HG03064 (cell line): ENCODE data around the gene RNF151.
"Not testable (repeated sequence)": the region's sequence is repeated elsewhere in the genome, so short reads cannot be mapped to it uniquely, and the experiment has no call there.

ENCODE experiments used
- ATAC-seq: cut with Tn5 transposase; IDR thresholded peaks from one replicate; pipeline ENCODE4 v1.9.1; 2021; ENCODE audit warnings: low read depth; ENCODE audit not compliant: unreplicated experiment

Gene RNF151

DNA sequence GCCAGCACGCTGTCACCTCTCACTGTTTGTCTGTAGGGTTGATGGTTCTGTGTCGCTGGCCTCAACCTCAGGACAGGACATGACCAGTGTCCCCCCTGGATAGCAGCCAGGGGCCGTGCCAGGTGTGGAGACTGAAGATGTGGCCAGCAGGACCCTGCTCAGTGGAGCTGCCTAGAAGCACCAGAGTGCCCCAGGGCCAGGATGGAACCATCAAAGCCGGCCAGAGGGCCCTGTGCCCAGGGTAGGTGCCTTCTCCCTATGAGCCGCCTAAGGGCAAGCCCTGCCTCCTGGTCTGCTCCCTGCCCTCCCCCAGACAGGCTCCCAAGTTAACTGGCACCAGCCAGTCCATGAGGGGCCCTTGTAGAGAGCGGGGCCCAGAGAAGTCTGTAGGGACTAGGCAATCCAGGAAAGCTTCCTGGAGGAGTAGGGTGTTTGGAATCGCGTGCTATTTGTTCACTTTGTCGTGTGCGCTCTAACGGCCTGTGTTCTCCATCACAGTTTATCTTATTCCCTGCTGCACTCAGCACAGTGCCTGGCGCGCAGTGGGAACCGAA, 7.9 kb upstream of the RNF151 start:
- no peak for ATAC-seq

DNA sequence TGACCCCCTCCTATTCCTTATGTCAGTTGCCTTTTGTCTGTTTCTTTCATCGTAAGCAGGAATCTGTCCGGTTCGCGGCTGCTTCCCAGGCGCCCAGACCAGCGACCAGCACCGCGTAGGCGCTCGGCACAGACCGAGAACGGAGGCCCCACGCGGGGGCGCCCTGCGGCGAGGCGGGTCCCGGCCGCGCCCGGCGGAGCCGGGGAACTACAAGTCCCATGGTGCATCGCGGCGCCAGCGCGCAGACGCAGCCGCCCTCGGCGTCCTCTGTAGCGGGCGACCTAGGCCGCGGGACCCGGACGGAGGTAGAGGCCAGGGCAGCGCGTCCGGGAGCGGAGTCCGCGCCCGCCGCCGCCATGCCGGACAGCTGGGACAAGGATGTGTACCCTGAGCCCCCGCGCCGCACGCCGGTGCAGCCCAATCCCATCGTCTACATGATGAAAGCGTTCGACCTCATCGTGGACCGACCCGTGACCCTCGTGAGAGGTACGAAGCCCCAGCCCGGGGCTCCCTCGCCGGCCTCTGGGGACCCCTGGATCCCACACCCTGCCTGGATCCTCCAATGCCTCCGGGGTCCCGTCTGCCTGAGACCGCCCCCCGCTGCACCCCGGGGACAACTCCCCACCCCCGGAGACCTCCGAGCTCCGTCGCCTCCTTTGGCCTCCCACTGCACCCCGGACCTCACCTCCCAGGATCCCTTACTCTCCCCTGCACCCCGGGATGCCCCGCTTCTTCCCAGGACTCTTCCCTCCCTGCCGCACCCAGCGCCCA, 7.2 kb upstream of the RNF151 start, which contains the start of gene NDUFB10:
Gene NDUFB10 (plus strand): TSS at position 270 of the 771 bp plus-strand sequence. CDS start 87 bp downstream, at position 357.
- ATAC-seq = no peak

DNA sequence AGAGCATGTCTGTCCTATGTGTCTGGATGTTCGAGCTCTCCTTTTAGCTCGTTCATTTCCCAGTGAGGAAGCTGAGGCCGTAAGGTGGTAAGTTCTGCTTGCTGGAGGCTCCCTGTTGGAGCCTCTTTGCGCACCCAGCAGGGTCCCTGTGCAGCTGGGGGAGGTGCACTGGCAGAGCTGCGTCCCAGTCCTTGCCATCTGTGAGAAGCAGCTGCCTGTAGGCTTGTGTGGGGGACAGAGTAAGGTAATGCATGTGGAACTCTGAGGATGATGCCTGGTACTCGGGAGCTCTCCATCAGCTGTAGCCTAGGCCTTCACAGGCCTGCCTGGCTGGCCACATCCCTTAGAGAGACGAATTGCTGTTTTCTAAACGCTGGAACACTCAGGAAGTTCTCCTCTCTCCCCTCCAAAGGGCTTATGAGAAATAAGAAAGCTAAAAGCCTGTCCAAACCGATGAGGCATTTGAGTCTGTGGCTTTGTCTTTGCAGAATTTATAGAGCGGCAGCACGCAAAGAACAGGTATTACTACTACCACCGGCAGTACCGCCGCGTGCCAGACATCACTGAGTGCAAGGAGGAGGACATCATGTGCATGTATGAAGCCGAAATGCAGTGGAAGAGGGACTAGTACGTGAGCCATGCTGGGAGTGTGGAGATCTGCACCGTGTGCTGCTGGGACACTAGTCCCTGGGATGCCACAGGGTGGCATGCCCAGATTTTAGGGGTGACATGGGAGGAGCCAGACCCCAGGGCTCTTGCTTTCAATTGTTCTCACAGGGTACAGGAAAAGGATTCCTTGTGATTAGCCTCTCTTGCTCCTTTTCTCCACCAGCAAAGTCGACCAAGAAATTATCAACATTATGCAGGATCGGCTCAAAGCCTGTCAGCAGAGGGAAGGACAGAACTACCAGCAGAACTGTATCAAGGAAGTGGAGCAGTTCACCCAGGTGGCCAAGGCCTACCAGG, 5.7 kb upstream of the RNF151 start:
- no peak for ATAC-seq

DNA sequence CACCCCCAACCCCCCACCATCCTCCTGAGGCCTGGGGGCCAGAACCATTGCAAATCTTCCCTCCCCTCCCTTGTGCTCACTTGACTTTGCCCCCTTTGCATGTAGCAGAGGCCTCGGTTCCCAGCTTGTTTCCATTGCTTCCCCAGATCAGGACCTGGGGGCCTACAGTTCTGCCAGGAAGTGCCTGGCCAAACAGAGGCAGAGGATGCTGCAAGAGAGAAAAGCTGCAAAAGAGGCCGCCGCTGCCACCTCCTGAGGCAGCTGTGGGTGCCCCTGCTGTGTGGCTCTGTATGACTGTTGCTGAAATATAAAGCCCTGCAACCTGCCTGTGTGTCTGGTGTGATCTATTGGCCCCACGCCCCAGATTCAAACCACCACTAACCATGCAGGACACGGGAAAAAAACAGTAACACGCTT, 5.0 kb upstream of the RNF151 start:
- ATAC-seq = no peak

DNA sequence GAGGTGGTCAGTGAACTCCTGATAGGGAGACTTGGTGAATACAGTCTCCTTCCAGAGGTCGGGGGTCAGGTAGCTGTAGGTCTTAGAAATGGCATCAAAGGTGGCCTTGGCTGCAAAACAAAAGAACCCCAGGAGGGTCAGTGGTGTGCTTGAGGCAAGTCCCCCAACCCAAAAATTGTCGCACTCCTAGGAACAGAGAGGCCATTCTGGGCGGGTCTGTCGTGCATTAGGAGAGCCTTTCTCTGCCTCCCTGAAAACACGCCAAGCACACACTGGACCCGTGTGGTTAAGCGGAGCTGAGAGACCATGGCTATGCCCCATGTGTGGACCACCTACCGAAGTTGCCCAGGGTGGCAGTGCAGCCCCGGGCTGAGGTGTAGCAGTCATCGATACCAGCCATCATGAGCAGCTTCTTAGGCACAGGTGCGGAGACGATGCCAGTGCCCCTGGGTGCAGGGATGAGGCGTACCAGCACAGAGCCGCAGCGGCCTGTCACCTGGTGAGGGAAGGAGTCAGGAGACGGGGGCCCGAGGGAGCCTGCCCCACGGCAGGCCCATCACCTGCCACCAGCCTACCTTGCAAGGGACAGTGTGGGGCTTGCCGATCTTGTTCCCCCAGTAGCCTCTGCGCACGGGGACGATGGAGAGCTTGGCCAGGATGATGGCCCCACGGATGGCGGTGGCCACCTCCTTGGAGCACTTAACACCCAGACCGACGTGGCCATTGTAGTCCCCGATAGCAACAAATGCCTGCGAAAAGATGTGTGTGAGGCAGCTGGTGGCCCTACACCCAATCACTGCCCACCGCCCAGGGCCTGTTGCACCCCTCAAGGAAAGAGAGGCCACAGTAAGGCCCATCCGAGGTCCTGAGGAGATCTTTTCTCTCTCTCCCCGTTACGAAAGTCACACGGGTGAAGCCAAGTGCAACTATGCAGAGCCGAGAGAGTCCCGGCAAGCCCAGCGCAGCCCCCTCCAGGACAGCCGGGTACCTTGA, 4.2 kb upstream of the RNF151 start:
- not testable (repeated sequence) for ATAC-seq

DNA sequence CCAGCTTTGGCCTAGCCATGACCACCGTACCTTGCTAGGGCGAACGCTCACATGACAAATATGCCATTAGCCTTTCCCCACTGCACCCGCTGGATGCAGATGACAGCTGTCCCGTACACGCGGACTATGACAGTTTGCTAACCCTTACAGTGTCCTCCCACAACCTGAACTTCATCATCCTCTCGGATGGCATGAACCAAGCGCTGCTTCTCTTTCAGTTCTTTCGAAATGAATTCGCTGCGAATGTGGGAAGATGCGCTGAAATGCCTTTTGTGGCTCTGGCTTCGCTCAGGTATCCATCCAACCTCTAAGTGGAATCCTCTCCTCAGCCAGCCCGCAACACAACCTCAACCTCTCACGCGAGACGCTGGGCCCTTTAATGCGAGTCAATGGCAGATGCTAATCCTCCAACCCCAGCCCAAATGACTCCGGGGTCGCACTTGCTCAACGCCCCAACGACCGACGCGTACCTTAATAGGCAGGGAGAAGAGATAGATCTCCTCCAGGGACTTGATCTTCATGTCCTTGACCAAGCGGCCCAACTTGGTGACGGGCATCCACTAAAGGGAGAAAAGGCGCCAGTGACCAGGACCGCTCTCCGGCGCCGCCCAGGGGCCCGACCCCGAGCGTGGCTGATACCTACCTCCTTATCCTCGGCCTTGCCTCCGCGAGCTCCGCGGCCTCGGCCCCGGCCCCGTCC, 2.7 kb upstream of the RNF151 start:
- peak; percentile 8 for ATAC-seq

DNA sequence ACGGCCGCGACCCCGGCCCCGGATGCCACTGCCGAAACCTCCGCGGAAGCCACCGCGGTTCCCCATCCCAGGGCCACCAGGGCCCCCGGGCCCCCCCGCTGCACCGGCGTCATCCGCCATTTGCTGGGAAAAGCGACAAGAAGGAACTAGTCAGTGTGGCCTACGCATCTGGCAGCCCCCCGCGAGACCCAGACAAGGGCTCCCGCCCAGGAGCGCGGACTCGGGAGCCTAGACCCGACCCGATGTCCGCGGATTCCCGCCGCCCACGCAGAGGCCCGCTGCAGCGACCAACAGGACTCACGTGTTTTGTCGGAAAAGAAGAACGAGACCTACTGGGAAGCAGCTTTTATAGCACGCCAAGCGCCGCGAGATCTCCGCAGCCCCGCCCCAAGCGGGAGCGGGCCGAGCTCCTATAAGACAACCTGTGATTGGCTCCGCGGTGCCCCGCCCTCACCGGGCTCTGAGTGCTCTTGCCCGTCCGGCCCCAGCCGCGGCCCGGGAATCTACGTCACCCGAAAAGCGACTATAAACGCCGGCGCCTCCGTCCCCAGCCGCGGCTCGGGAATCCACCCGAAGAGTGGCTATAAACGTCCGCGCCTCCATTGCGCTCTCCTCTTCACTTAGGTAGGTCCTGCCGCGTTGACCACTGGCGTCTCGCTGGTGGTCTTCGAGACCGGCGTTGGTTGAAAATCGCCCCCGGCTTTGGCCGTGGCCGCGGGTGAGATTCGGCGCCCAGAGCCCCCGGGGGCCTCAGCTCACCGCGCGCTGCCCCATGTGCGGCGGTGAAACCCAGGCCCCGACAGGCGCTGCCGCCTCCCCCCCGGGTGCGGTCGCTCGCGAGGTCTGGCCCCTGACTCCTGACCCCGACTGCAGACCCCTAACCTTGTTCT, 1.9 kb upstream of the RNF151 start, which contains the start of gene RPS2:
Gene RPS2 (minus strand): TSS at position 321 of the 890 bp plus-strand sequence. CDS start 201 bp downstream, at position 120.
- ATAC-seq = peak; percentile 68

DNA sequence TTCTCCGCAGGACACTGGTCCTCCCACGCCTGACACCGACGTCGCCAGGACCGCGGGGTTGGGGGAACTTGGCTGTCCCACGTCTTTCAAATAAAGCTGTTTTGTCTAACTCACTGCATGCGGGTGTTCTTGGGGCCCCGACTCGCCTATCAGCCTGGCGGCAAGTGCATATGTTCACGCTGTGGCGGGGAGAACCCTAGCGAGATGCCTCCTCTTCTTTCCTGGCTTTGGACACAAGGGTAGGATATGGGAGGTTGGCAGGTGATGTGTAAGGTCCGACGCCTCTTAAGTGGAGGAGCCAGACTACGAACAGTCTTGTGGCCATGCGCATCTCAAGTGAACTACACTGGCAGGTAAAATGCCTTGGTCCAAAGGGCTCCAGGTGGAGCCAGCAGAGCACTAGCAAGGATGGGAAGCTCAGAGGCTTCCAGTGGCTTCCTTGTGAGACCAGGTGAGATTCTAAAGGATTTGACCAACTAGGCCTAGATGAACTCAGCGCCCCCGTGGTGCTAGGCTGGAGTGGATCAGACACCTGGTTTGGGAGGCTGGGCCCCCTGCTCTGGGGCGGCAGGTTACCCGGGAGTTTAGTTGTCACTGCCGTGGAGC, 1.2 kb upstream of the RNF151 start:
- ATAC-seq = no peak

DNA sequence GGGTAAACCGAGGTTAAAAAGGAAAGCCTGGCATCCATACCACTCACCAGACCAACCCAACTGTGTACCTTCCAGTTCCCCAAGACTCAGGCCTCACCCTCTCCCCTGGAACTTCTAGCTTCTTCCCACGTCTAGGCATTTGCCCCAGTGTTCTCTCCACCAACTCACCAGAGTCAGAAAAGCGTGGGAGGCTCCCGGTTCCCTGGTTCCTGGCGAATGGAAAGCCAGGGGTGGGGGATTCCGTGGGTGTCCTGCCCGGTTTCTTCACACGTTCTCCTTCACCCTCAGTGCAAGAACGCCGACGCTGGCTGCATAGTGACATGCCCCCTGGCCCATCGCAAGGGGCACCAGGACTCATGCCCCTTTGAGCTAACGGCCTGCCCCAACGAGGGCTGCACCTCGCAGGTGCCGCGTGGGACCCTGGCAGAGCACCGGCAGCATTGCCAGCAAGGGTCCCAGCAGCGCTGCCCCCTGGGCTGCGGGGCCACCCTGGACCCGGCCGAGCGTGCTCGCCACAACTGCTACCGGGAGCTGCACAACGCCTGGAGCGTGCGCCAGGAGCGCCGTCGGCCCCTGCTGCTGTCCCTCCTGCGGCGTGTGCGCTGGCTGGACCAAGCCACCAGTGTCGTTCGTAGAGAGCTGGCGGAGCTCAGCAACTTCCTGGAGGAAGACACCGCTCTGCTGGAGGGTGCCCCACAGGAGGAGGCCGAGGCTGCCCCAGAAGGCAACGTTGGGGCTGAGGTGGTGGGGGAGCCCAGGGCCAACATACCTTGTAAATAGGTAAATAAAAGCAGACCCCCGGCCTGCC, 1.7 kb downstream of the RNF151 start:
- ATAC-seq = no peak

DNA sequence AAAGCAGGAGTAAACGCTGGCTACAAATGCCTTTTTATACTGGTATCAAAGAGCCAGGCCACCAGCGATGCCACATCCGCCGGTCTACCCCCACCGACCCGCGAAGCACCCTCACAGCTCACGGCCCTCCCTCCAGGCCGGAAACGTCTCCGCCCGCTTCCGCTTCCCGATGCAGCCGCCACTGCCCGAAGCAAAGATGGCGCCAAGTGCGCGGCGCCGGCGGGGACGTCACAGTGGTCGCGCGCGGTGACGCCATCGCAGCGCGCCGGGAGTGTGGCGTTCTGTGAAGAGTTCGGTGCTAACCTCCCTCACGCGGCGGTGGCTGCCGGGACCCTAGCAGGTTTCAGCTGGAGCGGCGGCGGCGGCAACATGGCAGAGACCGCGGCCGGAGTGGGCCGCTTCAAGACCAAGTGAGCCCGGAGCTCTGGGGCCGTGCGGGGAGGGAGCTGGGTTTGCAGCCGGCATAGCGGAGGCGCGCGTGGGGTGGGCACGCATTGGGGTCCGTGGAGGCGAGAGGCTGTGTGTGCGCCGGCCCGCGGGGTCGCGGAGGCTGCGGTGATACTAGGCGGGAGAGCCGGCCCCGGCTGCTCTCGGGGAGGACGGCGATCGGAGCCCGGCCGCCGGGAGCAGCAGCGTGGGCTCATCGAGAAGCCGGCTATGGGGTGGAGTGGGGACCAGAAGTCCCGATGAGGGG, 5.3 kb downstream of the RNF151 start, which contains the start of gene TBL3:
Gene TBL3 (plus strand): TSS at position 258 of the 694 bp plus-strand sequence. CDS start 112 bp downstream, at position 370.
- peak; percentile 53 for ATAC-seq

DNA sequence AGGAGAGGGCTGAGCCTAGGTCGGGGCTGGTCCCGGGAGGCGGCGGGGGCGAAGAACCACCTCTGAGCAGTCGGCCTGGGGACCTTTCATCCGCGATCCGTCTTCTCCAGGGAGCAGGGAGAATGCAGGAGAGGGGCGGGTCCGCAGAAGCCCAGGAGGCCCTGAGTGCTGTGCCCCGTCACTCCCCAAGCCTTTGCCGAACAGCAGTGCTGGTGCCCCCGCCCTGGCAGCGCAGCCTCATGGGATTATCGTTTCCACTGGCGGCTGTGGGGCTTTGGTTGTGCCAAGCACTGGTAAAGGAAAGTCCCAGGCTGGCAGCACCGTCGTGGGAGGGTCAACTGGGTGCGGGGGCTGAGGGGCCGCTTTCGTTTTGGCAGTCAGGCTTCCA, 5.8 kb downstream of the RNF151 start:
- ATAC-seq = no peak

DNA sequence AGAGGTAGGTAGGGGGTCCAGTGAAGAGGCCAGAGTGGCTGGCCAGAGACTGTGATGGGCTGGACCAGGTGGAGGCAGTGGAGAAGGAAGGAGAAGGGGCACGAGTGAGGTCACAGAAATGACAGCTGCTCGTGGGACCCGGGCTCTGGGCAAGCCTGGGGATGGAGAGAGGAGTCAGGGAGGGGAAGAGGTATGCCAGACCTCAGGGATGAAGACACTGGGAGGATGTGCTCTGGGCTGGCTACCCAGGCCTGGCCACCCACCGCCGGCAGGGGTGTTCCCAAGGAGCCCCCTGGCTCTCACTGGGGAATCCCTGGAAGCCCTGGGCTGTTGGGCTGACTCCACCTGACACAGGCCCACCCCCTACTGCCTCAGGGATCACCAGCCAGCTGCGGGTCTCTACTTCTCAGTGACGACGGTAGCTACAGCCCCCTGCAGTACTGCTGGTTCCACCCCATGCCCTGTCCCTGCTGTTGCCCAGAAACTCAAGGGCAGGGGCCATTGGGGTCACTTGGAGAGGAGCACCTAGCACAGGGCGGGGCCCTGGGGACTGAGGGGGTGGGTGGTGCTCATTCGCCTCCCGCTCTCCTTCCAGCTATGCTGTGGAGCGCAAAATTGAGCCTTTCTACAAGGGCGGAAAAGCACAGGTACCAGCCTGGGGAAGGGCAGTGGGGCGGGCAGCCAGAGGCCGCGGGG, 7.0 kb downstream of the RNF151 start:
- ATAC-seq = no peak

DNA sequence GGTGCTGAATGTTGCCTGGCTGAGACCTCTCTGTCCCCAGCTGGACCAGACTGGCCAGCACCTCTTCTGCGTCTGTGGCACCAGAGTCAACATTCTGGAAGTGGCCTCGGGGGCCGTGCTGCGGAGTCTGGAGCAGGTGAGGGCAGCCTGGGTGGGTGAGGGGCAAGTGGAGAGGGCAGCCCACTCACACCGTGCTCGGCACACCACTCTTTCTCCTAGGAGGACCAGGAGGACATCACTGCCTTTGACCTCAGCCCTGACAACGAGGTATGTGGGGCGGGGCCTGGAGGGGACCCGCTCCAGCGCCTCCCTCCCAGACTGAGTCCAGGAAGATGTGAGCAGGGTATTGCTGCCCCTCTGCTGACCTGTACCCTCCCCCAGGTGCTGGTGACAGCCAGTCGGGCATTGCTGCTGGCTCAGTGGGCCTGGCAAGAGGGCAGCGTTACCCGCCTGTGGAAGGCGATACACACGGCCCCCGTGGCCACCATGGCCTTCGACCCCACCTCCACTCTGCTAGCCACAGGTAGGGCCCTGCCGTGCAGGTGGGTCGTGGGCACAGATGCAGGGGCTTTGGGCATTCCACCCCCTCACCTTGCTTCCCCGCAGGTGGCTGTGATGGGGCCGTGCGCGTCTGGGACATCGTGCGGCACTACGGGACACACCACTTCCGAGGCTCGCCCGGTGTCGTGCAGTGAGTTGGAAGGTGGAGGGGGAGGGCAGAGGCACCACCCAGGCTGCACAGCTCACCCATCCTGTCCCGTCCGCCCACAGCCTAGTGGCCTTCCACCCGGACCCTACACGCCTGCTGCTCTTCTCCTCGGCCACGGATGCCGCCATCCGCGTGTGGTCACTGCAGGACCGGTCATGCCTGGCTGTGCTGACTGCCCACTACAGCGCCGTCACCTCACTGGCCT, 7.8 kb downstream of the RNF151 start:
- no peak for ATAC-seq

DNA sequence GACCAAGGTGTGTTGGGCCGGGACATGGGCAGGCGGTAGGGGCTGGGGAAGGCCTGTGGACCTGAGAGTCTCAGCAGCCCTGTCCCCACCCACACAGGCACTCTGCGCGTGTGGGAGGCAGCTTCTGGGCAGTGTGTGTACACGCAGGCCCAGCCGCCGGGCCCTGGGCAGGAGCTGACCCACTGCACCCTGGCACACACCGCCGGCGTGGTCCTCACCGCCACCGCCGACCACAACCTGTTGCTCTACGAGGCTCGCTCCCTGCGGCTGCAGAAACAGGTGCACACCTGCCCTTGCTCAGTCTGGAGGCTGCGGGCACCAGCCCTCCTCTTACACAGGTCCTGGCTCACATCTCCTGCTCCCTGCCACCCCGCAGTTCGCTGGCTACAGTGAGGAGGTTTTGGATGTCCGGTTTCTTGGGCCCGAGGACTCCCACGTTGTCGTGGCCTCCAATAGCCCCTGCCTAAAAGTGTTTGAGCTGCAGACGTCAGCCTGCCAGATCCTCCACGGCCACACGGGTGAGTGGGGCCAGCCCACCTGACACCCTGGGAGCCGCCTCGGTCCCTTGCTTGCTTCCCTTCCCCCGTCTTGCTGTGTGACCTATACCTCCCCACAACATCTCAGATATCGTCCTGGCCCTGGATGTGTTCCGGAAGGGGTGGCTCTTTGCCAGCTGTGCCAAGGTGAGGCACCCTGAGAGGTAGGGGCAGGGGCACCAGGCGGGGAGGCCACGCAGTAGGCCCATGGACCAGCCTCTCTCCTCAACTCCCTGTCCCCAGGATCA, 9.0 kb downstream of the RNF151 start:
- ATAC-seq = no peak
